Stomach (tissue), 9 donors: Measurements from ENCODE around the gene FAM171A1. TPM values are rescaled to one million over a fixed set of nuclear protein-coding genes. Genes with fewer than 3 reads are reported as not detected.

Experiments
- DNase-seq, 2 donors: peaks; one replicate each; pipeline versions ENCODE4 v3.0.0 to v3.0.0-alpha.2; 2013 to 2019
- H3K27ac ChIP-seq, 5 donors: fragments of 200-600 bp in 4 of 5; sonication (generic) in 4 of 5; one replicate each; pipeline ENCODE4 v1.5.1; 2013 to 2019; ENCODE audit warnings: mild to moderate bottlenecking in 1 of 5, moderate library complexity in 1 of 5
- H3K27me3 ChIP-seq, 3 donors: fragments of 200-600 bp; sonication (generic); one replicate each; pipeline ENCODE4 v1.5.1; 2017 to 2019; ENCODE audit warnings: mixed run types in 1 of 3
- H3K36me3 ChIP-seq, 4 donors: fragments of 200-600 bp; sonication (generic); 1 replicate in 3 of 4; 2 replicates in 1 of 4; pipeline ENCODE4 v1.5.1; 2016 to 2019
- H3K4me1 ChIP-seq, 4 donors: fragments of 200-600 bp; sonication (generic); one replicate each; pipeline ENCODE4 v1.5.1; 2016 to 2019
- H3K4me3 ChIP-seq, 4 donors: fragments of 200-600 bp; sonication (generic) in 3 of 4; one replicate each; pipeline ENCODE4 v1.5.1; 2016 to 2019; ENCODE audit warnings: mild to moderate bottlenecking in 1 of 4
- H3K9me3 ChIP-seq, 4 donors: fragments of 200-600 bp; sonication (generic); one replicate each; pipeline ENCODE4 v1.5.1; 2016 to 2019
- EP300 ChIP-seq: sonication (generic); formaldehyde crosslinking; IDR thresholded peaks from one replicate; pipeline ENCODE4 v1.6.1; 2017; ENCODE audit warnings: antibody characterized with exemption
- POLR2A ChIP-seq, 4 donors: fragments of 450-650 bp; IDR thresholded peaks; one replicate each; pipeline ENCODE4 v1.6.1; 2016; ENCODE audit warnings: antibody characterized with exemption in 4 of 4, control low read depth in 2 of 4, mild to moderate bottlenecking in 1 of 4, moderate library complexity in 1 of 4
- POLR2AphosphoS5 ChIP-seq, 3 donors: sonication (generic); formaldehyde crosslinking; IDR thresholded peaks; one replicate each; pipeline ENCODE4 v1.6.1; 2016; ENCODE audit warnings: antibody characterized with exemption in 3 of 3
- WGBS, 5 donors: extraction: QIAGEN DNeasy Blood & Tissue Kit in 3 of 5; methylation state at CpG; one replicate each; pipeline versions ENCODE4 v1.1.5 to v1.1.7; 2013 to 2018; 5-methylcytosine and 5-hydroxymethylcytosine counted together
- intact Hi-C: fragments of 100-400 bp; cut with DNase I; formaldehyde crosslinking; loops from one replicate; pipeline ENCODE4 v1.15.1; 2023; ENCODE audit warnings: low total_unique reads
- polyA plus RNA-seq, 3 donors: library from polyadenylated mRNA; stranded (reverse); fragments of 200-250 nt; gene quantifications; one replicate each; pipeline ENCODE4 v1.2.3, GENCODE V29; 2013
- small RNA-seq, 4 donors: library from RNA; depleted of rRNA; stranded (forward); fragments of <200 nt; gene quantifications; one replicate each; pipeline ENCODE3, GENCODE V24; 2016
- total RNA-seq, 5 donors: library from RNA; depleted of rRNA; stranded (reverse); fragments of >200 nt; gene quantifications; one replicate each; pipeline versions ENCODE4 v1.1.0 to v1.2.3, GENCODE V29; 2014 to 2016
- TF ChIP-seq, protein P1 (sequence below), 7 experiments: fragments of 450-650 bp in 4 of 7; fragments of 200-600 bp in 3 of 7; sonication (generic) in 3 of 7; IDR thresholded peaks; one replicate each; pipeline ENCODE4 v1.5.1; 2016 to 2019; ENCODE audit warnings: antibody characterized with exemption in 7 of 7, control low read depth in 2 of 7, mild to moderate bottlenecking in 1 of 7
- donor health status: healthy with polysubstance abuse.
- donor health status: Bipolar disorder and iron deficiency.
- donor health status: healthy.

Gene FAM171A1
- total and polyA plus RNA-seq, 8 donors = 1.8 to 98.7 (median 10.3) TPM

DNA sequence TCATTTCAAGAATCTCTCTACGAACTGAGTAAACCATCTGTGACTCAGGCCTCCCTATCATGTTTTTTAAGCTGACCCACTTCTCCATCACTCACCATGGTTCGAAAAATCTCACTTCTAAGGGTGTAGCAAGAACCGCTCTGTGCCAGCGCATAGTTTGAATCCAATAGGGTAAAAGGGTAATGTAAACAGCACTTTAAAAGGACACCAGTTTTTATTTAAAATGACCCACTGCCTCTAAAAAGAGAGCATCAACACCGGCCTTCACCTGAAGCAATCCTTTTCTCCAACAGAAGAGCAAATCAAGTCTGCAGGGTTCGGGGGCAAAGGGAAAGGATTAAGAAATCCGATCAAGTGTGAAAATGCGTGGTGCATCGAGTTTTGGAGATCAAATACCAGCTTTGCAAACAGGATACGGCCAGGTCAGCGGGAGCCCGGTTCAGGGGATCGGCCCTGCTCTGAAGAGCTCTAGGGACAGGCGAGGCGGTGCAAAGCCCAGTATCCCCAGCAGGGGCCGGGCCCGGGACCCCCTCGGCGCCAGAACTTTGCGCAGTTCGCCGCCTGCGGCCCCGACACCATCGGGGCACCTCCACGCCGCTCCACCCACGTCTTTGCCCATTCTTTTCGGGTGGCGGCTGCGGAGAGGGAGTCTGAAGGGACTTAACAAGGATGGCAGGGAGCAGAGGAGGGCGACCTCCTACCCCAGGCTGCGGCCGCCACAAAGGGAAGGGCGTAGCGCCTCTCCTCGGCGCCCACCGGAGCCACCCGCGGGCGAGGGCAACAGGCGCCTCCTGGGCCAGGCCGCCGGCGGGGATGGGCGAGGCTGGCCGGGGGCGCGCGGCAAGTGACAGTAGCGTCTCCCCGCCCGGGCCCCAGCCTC lies 203.4 kb downstream of the FAM171A1 start:
- DNase-seq = peak; percentile 42 to 83
- intact Hi-C loops = no loop called here
- Histone ChIP-seq H3K9me3 (no peaks in the 10 kb centered on the region), H3K4me1 (peaks cover 7 to 56% (median 34%) of the 10 kb centered on the region in 4 donors), H3K27me3 (no peaks in the 10 kb centered on the region), H3K36me3 (no peaks in the 10 kb centered on the region), H3K27ac (peak overlapping the region; percentile 92 to 99 (median 93)), H3K4me3 (peak overlapping the region; percentile 96 to 98 (median 97))
- 1 to 2% (median 2%) methylated on average over 22 to 54 of the region's 54 CpGs for WGBS, 5 donors
- no peak for TF ChIP-seq POLR2AphosphoS5 (IDR thresholded peaks at IDR 0.05)
- TF ChIP-seq, protein P1, sequence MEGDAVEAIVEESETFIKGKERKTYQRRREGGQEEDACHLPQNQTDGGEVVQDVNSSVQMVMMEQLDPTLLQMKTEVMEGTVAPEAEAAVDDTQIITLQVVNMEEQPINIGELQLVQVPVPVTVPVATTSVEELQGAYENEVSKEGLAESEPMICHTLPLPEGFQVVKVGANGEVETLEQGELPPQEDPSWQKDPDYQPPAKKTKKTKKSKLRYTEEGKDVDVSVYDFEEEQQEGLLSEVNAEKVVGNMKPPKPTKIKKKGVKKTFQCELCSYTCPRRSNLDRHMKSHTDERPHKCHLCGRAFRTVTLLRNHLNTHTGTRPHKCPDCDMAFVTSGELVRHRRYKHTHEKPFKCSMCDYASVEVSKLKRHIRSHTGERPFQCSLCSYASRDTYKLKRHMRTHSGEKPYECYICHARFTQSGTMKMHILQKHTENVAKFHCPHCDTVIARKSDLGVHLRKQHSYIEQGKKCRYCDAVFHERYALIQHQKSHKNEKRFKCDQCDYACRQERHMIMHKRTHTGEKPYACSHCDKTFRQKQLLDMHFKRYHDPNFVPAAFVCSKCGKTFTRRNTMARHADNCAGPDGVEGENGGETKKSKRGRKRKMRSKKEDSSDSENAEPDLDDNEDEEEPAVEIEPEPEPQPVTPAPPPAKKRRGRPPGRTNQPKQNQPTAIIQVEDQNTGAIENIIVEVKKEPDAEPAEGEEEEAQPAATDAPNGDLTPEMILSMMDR (IDR thresholded peaks at IDR 0.05) = peak in 2 of 7 experiments; percentile 10 to 30
- no peak for TF ChIP-seq POLR2A (IDR thresholded peaks at IDR 0.05)
- TF ChIP-seq EP300 = no peak

GRCh38 chr10:15166325-15166724 lies 204.8 kb downstream of the FAM171A1 start:
- Histone ChIP-seq H3K4me1 (peaks cover 7 to 55% (median 34%) of the 10 kb centered on the region in 4 donors), H3K4me3 (peak overlapping the region in 1 of 4 donors; percentile 98), H3K27me3 (no peaks in the 10 kb centered on the region), H3K36me3 (no peaks in the 10 kb centered on the region), H3K27ac (no peak overlapping the region), H3K9me3 (no peaks in the 10 kb centered on the region)
- 27 to 57% (median 42%) methylated on average over 2 of the region's 2 CpGs for WGBS, 5 donors
- DNase-seq = no peak
- TF ChIP-seq, protein P1 (IDR thresholded peaks at IDR 0.05) = no peak
- TF ChIP-seq EP300 (no peak), POLR2AphosphoS5 (IDR thresholded peaks at IDR 0.05) (no peak), POLR2A (IDR thresholded peaks at IDR 0.05) (no peak)
- intact Hi-C loops = no loop called here

DNA sequence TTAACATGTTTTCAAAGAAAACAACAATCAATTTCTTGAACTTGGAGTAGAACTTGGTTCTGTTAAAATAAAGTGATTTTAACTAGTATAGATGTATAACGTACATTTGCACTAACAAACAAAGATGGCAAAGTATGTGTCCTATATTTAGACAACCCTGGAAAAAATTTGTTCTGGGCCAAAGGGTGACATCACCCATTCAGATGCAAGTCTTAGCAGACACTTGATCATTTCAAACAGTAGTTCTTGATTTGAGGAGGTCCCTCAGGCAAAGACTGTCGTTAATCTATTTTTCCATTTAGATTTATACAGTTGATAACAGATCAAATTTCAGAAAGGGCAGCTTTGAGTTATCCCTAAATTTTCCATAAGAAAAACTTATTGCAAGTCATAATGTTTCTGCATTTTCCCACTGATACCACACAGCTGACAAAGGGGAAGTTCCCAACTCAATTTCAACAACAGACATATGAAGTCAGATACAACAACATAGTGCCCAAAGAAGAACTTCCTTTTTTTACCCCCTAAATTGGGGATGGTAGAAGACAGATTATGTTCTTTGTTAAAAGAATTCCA lies 207.7 kb downstream of the FAM171A1 start:
- DNase-seq = no peak
- Histone ChIP-seq H3K9me3 (no peaks in the 10 kb centered on the region), H3K36me3 (no peaks in the 10 kb centered on the region), H3K27me3 (no peaks in the 10 kb centered on the region), H3K27ac (no peak overlapping the region), H3K4me1 (peaks cover 7 to 43% (median 22%) of the 10 kb centered on the region in 4 donors), H3K4me3 (no peak overlapping the region)
- intact Hi-C loops = no loop called here
- TF ChIP-seq POLR2AphosphoS5 (IDR thresholded peaks at IDR 0.05) (no peak), POLR2A (IDR thresholded peaks at IDR 0.05) (no peak), EP300 (no peak)
- TF ChIP-seq, protein P1 (IDR thresholded peaks at IDR 0.05) = no peak
- 80 to 91% (median 84%) methylated on average over 2 of the region's 2 CpGs for WGBS, 5 donors

Small RNAs within 50 kb of the gene (small RNA-seq; reads per million reads assigned to genes)
- gene AL590365.1 = 0 reads per million in 4 donors

Other genes starting within 250 kb of the FAM171A1 start
- gene NMT2, start 202.6 kb downstream of the FAM171A1 start, total RNA-seq = 100 to 1,000 TPM in 1 of 5 donors, 10 to 100 TPM in 3, 1 to 10 TPM in 1; 6.1 to 107 (median 12.9) TPM
- 1 to 10 TPM; 5.5 to 7.6 (median 6.9) TPM for gene NMT2, start 202.6 kb downstream of the FAM171A1 start, polyA plus RNA-seq